CD4-positive, alpha-beta T cell treated with Interleukin-2 at 100 ng/mL for 4 hours (primary cell): ENCODE data around the gene SH2D4B.
A peak's percentile ranks its signal among the peaks of the same experiment; 100 is the strongest.
"Not testable (repeated sequence)": the region's sequence is repeated elsewhere in the genome, so short reads cannot be mapped to it uniquely, and the experiment has no call there.

Experiments
- DNase-seq: peaks from one replicate; pipeline ENCODE4 v3.0.0-alpha.2; 2020; ENCODE audit warnings: low spot score

SH2D4B gene

GRCh38 chr10:80524190-80524909 is 13.4 kb upstream of the SH2D4B start:
- no peak for DNase-seq

- DNase-seq: peak; percentile 34
Observed at GRCh38 chr10:80526218-80526617, 11.5 kb upstream of the SH2D4B start.

GRCh38 chr10:80526742-80527141 is 11.0 kb upstream of the SH2D4B start:
- DNase-seq: no peak

GRCh38 chr10:80528185-80528700 is 9.5 kb upstream of the SH2D4B start:
- DNase-seq: no peak

GRCh38 chr10:80528901-80529300 is 8.8 kb upstream of the SH2D4B start:
- no peak for DNase-seq

GRCh38 chr10:80529604-80530003 is 8.1 kb upstream of the SH2D4B start:
- peak; percentile 40 for DNase-seq

- peak; percentile 48 for DNase-seq
Observed at GRCh38 chr10:80530251-80530650, 7.5 kb upstream of the SH2D4B start.

- no peak for DNase-seq
Observed at GRCh38 chr10:80530816-80531215, 6.9 kb upstream of the SH2D4B start.

- DNase-seq: no peak
Observed at GRCh38 chr10:80532571-80532970, 5.1 kb upstream of the SH2D4B start.

GRCh38 chr10:80534059-80534458 is 3.6 kb upstream of the SH2D4B start:
- DNase-seq: not testable (repeated sequence)

GRCh38 chr10:80534646-80535045 is 3.1 kb upstream of the SH2D4B start:
- not testable (repeated sequence) for DNase-seq

GRCh38 chr10:80535671-80536360 is 1.9 kb upstream of the SH2D4B start:
- peak; percentile 76 for DNase-seq

GRCh38 chr10:80536361-80536835 is 1.3 kb upstream of the SH2D4B start:
- no peak for DNase-seq

- DNase-seq: no peak
Observed at GRCh38 chr10:80537086-80537735, 491 bp upstream of the SH2D4B start.

GRCh38 chr10:80538481-80539185 is 931 bp downstream of the SH2D4B start:
- no peak for DNase-seq

GRCh38 chr10:80539421-80540031 is 1.8 kb downstream of the SH2D4B start:
- no peak for DNase-seq

GRCh38 chr10:80540136-80540535 is 2.4 kb downstream of the SH2D4B start:
- no peak for DNase-seq

GRCh38 chr10:80540618-80540980 is 2.9 kb downstream of the SH2D4B start:
- no peak for DNase-seq

- no peak for DNase-seq
Observed at GRCh38 chr10:80540981-80541750, 3.5 kb downstream of the SH2D4B start.

- no peak for DNase-seq
Observed at GRCh38 chr10:80542053-80542452, 4.4 kb downstream of the SH2D4B start.
